Measurements from ENCODE around the gene LRRC28.

LRRC28 gene

DNA sequence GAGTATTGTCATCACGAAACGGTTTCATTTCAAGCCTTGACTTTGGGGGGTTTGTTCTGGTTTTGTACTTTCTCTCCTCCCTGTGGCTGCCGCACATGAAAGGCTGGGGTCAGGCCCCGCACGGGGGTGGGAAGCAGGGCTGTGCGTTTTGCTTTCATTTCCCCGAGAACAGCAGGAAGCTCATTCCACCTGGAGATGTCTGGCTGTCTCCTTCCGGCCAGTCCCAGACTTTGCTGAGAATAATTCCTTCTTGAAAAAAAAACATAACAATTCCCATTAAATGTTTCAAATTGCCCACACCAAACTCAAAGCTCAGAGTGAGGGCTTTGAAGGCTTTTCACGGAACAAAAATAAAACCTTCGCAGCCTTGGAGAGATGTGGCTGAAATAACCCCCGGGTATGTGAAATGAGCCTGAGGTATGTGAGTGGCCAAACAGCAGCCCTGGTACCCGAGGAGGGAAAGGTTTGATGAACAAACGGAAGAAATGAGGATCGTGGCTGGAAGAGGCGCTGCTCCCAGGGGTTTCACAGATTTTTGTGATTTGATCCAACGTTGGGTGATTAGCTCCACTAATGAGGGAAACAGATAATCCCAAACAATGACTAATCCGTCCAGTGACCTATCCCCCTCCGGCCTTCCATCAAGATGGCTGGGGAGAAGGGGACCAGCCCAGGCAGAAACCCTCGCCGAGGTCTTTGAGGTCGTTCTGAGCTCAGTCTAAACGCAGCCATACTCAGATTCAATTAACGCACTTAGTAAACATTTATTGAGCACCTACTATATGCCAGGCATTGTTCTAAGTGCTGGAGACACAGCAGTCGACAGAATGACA lies 187.6 kb downstream of the LRRC28 start:
- no peak for DNase-seq

DNA sequence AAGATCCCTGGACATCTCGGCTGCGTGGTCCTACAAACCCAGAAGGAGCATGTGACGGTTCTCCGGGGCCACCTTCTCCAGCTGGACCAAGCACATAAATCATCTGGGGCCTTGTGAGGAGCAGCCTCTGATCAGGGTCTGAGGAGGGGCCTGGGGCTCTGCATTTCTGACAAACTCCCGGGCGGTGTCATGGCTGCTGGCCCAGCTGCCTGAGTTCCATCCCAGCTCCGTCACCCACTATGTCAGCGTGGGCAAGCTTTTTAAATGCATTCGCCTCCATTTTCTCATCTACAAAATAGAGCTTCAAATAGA lies 188.2 kb downstream of the LRRC28 start:
- DNase-seq, result no peak

DNA sequence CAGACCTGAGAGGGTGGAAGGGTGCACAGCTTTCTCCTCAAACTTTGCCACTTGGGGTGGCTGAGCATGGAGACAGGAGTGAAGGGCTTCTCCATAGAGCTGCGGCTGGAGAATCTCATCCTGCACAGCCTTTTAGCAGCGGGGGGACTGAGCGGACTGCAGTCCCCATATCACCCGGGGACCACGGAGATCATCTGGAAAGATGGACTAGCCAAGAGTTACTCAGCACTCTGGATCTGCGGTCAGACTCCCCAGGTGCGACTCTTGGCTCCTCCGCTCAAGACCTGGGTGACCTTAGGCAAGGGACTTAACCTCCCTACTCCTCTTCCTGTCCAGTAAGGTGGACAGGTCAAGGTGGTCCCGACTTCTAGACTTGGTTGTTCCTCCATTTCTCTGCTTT lies 188.7 kb downstream of the LRRC28 start:
- no peak for DNase-seq
